ENCODE data around the gene NFIC.

The NFIC gene

GRCh38 chr19:3476830-3477229 lies 110.4 kb downstream of the NFIC start:
- no peak for ATAC-seq
- TF ChIP-seq TCF4 (CRISPR knock-in tag; IDR thresholded peaks at IDR 0.05; ENCODE audit: borderline replicate concordance), result no peak
- no peak for TF ChIP-seq RARB (CRISPR knock-in tag; IDR thresholded peaks at IDR 0.05)
- no peak for TF ChIP-seq GLIS3 (CRISPR knock-in tag; IDR thresholded peaks at IDR 0.05)
- no peak for TF ChIP-seq TSHZ2 (CRISPR knock-in tag; IDR thresholded peaks at IDR 0.05)

GRCh38 chr19:3477506-3477905 lies 111.1 kb downstream of the NFIC start:
- no peak for ATAC-seq
- TF ChIP-seq PATZ1 (CRISPR knock-in tag; IDR thresholded peaks at IDR 0.05; ENCODE audit: borderline replicate concordance) (no peak), OSR1 (CRISPR knock-in tag; IDR thresholded peaks at IDR 0.05) (no peak), ARNTL (CRISPR knock-in tag; IDR thresholded peaks at IDR 0.05; ENCODE audit: borderline replicate concordance, low read depth) (no peak), TCF4 (CRISPR knock-in tag; IDR thresholded peaks at IDR 0.05; ENCODE audit: borderline replicate concordance) (no peak), POU6F1 (CRISPR knock-in tag; IDR thresholded peaks at IDR 0.05; ENCODE audit: borderline replicate concordance, low read depth) (no peak), TOX (CRISPR knock-in tag; IDR thresholded peaks at IDR 0.05; ENCODE audit: borderline replicate concordance) (no peak), ZNF565 (CRISPR knock-in tag; conservative IDR thresholded peaks at IDR 0.05; ENCODE audit: low read depth) (no peak), CREB5 (CRISPR knock-in tag; IDR thresholded peaks at IDR 0.05; ENCODE audit: low read depth) (no peak), ZNF8 (CRISPR knock-in tag; IDR thresholded peaks at IDR 0.05) (no peak), CSRNP3 (CRISPR knock-in tag; IDR thresholded peaks at IDR 0.05) (no peak), PPARA (CRISPR knock-in tag; IDR thresholded peaks at IDR 0.05; ENCODE audit: borderline replicate concordance) (no peak), RARB (CRISPR knock-in tag; IDR thresholded peaks at IDR 0.05) (no peak), ZC3H10 (CRISPR knock-in tag; IDR thresholded peaks at IDR 0.05) (no peak), TSHZ2 (CRISPR knock-in tag; IDR thresholded peaks at IDR 0.05) (no peak), ZFP30 (CRISPR knock-in tag; IDR thresholded peaks at IDR 0.05) (no peak), SNAI2 (CRISPR knock-in tag; IDR thresholded peaks at IDR 0.05) (no peak), ISL1 (CRISPR knock-in tag; IDR thresholded peaks at IDR 0.05) (no peak), ZFP3 (CRISPR knock-in tag; IDR thresholded peaks at IDR 0.05) (no peak), ESRRG (CRISPR knock-in tag; IDR thresholded peaks at IDR 0.05) (no peak), ZNF70 (CRISPR knock-in tag; IDR thresholded peaks at IDR 0.05) (no peak)
